Upper lobe of left lung (tissue), 6 donors: Measurements from ENCODE around the gene NACC2. TPM values are rescaled to one million over a fixed set of nuclear protein-coding genes. Genes with fewer than 3 reads are reported as not detected.

Experiments
- ATAC-seq, 2 donors: fragments of 200-7000 bp; cut with Tn5 transposase; one replicate each; pipeline ENCODE4 v1.9.1; 2022; ENCODE audit warnings: mild to moderate bottlenecking in 2 of 2, moderate library complexity in 2 of 2; ENCODE audit not compliant: low FRiP score in 2 of 2
- DNase-seq, 2 donors: peaks; one replicate each; pipeline ENCODE4 v3.0.0-alpha.2; 2019 to 2020
- H3K27ac ChIP-seq, 4 donors: fragments of 200-600 bp; sonication (generic); one replicate each; pipeline ENCODE4 v1.5.1; 2016 to 2019
- H3K27me3 ChIP-seq, 4 donors: fragments of 200-600 bp; sonication (generic); one replicate each; pipeline ENCODE4 v1.5.1; 2017 to 2019
- H3K36me3 ChIP-seq, 4 donors: fragments of 200-600 bp; sonication (generic); one replicate each; pipeline ENCODE4 v1.5.1; 2016 to 2019
- H3K4me1 ChIP-seq, 4 donors: fragments of 200-600 bp; sonication (generic); one replicate each; pipeline ENCODE4 v1.5.1; 2018 to 2019
- H3K4me3 ChIP-seq, 4 donors: fragments of 200-600 bp; sonication (generic); one replicate each; pipeline ENCODE4 v1.5.1; 2017 to 2019; ENCODE audit warnings: mild to moderate bottlenecking in 2 of 4, moderate library complexity in 1 of 4
- H3K9me3 ChIP-seq, 4 donors: fragments of 200-600 bp; sonication (generic); one replicate each; pipeline ENCODE4 v1.5.1; 2018 to 2019
- EP300 ChIP-seq, 4 donors: sonication (generic); formaldehyde crosslinking; IDR thresholded peaks; one replicate each; pipeline ENCODE4 v1.5.1; 2017; ENCODE audit warnings: antibody characterized with exemption in 4 of 4, control low read depth in 2 of 4
- POLR2A ChIP-seq, 4 donors: fragments of 450-650 bp; IDR thresholded peaks; one replicate each; pipeline ENCODE4 v1.5.1; 2016 to 2017; ENCODE audit warnings: antibody characterized with exemption in 4 of 4, mild to moderate bottlenecking in 2 of 4
- POLR2AphosphoS5 ChIP-seq, 2 donors: sonication (generic); formaldehyde crosslinking; IDR thresholded peaks; one replicate each; pipeline ENCODE4 v1.5.1; 2017; ENCODE audit warnings: antibody characterized with exemption in 2 of 2
- WGBS, 2 donors: methylation state at CpG; one replicate each; pipeline ENCODE4 v1.1.5; 2017 to 2018; 5-methylcytosine and 5-hydroxymethylcytosine counted together
- total RNA-seq, 6 donors: library from RNA; depleted of rRNA in 4 of 6; stranded (reverse); fragments of >200 nt in 4 of 6; gene quantifications; one replicate each; pipeline versions ENCODE4 v1.1.0 to v1.2.1, GENCODE V29; 2016 to 2021
- TF ChIP-seq, protein P1 (sequence below), 6 experiments: fragments of 450-650 bp in 4 of 6; fragments of 200-600 bp in 2 of 6; sonication (generic) in 2 of 6; IDR thresholded peaks; one replicate each; pipeline ENCODE4 v1.5.1; 2016 to 2019; ENCODE audit warnings: antibody characterized with exemption in 6 of 6
- donor health status: DM: no; HTN: no; CAD: no; lungs with moderate emphysema.
- donor health status: DM: no; HTN: yes; CAD: no; lungs with severe emphysema.

NACC2 gene
- total RNA-seq, 6 donors from 2014 or later = 16.8 to 38.4 (median 31.3) TPM

DNA sequence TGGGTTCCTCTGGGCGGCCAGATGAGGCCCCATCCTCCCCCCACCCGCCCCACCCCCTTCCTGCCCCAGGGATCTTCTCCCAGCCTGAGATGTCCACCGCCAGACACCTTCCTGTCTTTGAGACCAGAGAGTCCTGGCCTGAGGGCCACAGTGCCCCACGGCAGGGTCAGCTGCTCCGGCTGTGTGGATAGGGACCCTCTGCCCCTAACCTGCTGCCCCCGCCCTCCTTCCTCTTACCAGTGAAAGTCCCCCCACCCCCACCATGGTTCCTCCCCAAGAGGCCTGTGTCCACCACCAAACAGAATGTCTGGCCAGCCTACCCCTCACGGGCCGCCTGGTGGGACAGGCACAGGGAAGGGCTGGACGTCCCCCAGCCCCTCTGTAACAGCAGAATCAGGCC, 90.9 kb downstream of the NACC2 start:
- Histone ChIP-seq H3K27ac (peak overlapping the region; percentile 26 to 74 (median 51)), H3K36me3 (peaks cover 0 to 5% (median 2%) of the 10 kb centered on the region in 4 donors), H3K4me1 (peaks cover 20 to 32% (median 24%) of the 10 kb centered on the region in 4 donors), H3K9me3 (no peaks in the 10 kb centered on the region), H3K4me3 (no peak overlapping the region), H3K27me3 (no peaks in the 10 kb centered on the region)
- DNase-seq = no peak
- WGBS, 2 donors = 71 to 100% methylated on average over 1 to 9 of the region's 9 CpGs
- TF ChIP-seq POLR2AphosphoS5 (IDR thresholded peaks at IDR 0.05) = no peak
- TF ChIP-seq, protein P1, sequence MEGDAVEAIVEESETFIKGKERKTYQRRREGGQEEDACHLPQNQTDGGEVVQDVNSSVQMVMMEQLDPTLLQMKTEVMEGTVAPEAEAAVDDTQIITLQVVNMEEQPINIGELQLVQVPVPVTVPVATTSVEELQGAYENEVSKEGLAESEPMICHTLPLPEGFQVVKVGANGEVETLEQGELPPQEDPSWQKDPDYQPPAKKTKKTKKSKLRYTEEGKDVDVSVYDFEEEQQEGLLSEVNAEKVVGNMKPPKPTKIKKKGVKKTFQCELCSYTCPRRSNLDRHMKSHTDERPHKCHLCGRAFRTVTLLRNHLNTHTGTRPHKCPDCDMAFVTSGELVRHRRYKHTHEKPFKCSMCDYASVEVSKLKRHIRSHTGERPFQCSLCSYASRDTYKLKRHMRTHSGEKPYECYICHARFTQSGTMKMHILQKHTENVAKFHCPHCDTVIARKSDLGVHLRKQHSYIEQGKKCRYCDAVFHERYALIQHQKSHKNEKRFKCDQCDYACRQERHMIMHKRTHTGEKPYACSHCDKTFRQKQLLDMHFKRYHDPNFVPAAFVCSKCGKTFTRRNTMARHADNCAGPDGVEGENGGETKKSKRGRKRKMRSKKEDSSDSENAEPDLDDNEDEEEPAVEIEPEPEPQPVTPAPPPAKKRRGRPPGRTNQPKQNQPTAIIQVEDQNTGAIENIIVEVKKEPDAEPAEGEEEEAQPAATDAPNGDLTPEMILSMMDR (IDR thresholded peaks at IDR 0.05) = no peak
- TF ChIP-seq EP300 (IDR thresholded peaks at IDR 0.05) = no peak
- no peak for TF ChIP-seq POLR2A (IDR thresholded peaks at IDR 0.05)
- ATAC-seq = no peak

DNA sequence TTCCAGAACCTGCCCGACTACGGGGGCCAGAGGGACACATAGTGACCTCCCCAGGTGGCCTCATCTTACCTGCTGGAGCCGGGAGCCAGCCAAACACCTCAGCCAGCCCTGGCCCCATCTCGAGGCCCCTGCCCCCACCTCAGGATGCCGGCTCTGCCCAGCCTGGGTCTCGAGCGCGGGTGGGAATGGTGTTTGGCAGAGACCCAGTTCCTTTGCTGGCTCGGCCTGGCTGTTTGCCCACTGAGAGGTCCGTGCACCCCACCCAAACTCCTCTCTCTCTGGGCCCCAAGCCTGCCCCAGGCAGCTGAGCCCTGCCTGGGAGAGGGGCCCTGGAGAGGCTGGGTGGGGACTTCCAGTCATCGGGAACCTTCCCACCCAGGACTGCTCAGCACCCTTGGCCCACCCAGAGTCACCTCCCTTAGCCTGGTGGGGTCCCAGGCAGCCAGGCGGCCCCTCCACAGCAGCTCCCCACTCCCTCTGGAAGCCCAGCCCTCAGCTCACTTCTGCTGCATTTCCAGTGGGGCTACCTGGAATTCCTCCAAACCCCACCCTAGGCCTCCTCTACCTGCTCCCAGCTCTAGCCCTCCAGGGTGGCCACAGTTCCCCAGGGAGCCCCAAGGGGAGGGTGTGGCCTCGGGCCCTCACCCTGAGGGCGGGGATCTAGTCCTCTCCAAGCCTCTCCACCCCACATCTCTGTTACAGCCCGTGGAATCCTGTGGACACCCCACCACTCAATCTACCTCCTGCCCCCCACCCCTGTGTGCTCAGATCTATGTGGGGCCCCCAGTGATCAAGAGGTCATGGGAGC, 91.5 kb downstream of the NACC2 start:
- Histone ChIP-seq H3K4me1 (peaks cover 14 to 26% (median 23%) of the 10 kb centered on the region in 4 donors), H3K27ac (peak overlapping the region; percentile 26 to 74 (median 51)), H3K9me3 (no peaks in the 10 kb centered on the region), H3K27me3 (no peaks in the 10 kb centered on the region), H3K36me3 (no peaks in the 10 kb centered on the region), H3K4me3 (no peak overlapping the region)
- DNase-seq (peak in 1 of 2 donors; percentile 61), ATAC-seq (no peak)
- no peak for TF ChIP-seq EP300 (IDR thresholded peaks at IDR 0.05)
- 31 to 34% methylated on average over 6 to 14 of the region's 15 CpGs for WGBS, 2 donors

DNA sequence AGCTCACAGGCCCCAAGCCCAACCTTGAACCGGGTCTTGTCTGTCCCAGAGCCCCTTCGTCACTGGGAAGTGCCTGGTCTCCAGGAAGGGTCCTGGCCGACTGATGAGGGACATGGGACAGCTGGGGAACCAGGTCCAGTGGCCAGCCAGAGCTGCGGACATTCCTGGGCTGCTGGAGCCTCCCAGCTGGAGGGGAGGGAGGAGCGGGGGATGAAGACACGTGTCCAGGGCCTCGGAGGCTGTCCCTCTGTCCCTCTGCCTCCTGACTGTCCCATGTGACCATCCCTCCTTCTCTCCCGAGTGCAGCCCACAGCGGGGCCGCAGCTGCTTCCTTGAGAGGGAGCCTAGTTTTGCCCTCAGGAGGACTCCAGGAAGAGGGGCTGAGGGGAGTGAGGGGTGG, 92.2 kb downstream of the NACC2 start:
- TF ChIP-seq POLR2A (IDR thresholded peaks at IDR 0.05) = no peak
- TF ChIP-seq EP300 (IDR thresholded peaks at IDR 0.05) = no peak
- TF ChIP-seq, protein P1 (IDR thresholded peaks at IDR 0.05) = no peak
- no peak for TF ChIP-seq POLR2AphosphoS5 (IDR thresholded peaks at IDR 0.05)
- 40 to 48% methylated on average over 3 to 10 of the region's 10 CpGs for WGBS, 2 donors
- Histone ChIP-seq H3K27ac (peak overlapping the region in 3 of 4 donors; percentile 28 to 74 (median 67)), H3K4me1 (peaks cover 17 to 24% (median 20%) of the 10 kb centered on the region in 4 donors), H3K27me3 (no peaks in the 10 kb centered on the region), H3K9me3 (no peaks in the 10 kb centered on the region), H3K4me3 (no peak overlapping the region), H3K36me3 (no peaks in the 10 kb centered on the region)
- DNase-seq (peak in 1 of 2 donors; percentile 59), ATAC-seq (no peak)

DNA sequence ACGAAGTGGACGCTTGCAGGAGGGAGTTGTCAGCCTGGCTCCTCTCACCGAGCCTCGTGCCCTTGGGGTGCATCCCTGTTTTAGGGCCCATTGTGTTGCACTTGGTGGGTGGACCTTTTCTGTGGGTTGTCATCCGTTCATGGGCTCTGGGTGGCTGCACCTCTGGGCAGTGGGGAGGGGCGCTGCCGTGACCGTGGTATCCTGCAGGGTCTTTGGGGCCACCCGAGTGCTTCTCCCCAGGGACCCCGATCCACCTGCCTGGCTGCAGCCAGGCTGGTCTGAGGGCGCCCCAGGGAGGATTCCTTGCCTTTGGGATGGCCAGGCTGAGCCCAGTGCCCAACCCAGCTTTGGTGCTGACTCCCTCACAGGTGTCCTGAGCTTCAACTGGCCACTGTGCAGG, 92.9 kb downstream of the NACC2 start:
- peak in 1 of 2 donors; percentile 60 for DNase-seq
- Histone ChIP-seq H3K27me3 (no peaks in the 10 kb centered on the region), H3K4me1 (peaks cover 23 to 30% (median 24%) of the 10 kb centered on the region in 4 donors), H3K27ac (peak overlapping the region in 1 of 4 donors; percentile 67), H3K36me3 (no peaks in the 10 kb centered on the region), H3K4me3 (no peak overlapping the region), H3K9me3 (no peaks in the 10 kb centered on the region)
- no peak for ATAC-seq
- TF ChIP-seq EP300 (IDR thresholded peaks at IDR 0.05) = no peak
- TF ChIP-seq, protein P1 (IDR thresholded peaks at IDR 0.05) = no peak
- TF ChIP-seq POLR2AphosphoS5 (IDR thresholded peaks at IDR 0.05) = no peak
- no peak for TF ChIP-seq POLR2A (IDR thresholded peaks at IDR 0.05)
- 90 to 95% methylated on average over 2 to 11 of the region's 11 CpGs for WGBS, 2 donors

DNA sequence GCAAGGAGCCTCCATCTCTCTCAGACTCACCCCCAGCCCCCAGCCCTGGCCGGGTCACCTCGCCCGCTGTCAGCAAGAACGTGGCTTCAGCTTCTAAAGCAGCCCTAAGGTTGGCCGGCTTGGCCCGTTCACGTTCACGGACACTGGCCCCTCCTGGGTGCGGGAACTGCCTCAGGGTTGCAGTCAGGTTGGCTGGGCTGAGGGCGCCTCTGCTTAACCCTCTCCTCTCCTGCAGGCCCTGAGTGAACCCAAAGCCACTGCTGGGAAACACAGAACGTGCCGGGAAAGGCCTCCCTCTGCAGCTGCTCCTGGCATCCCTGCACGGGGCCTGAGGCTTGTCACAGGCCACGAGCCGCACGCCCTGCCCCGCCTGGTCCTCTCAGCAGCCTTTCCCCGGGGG, 93.9 kb downstream of the NACC2 start:
- H3K9me3 ChIP-seq = no peaks in the 10 kb centered on the region
- H3K4me3 ChIP-seq = no peak overlapping the region
- H3K27me3 ChIP-seq = no peaks in the 10 kb centered on the region
- H3K4me1 ChIP-seq = peaks cover 25 to 37% (median 29%) of the 10 kb centered on the region in 4 donors
- ATAC-seq (no peak), DNase-seq (peak in 1 of 2 donors; percentile 75)
- no peaks in the 10 kb centered on the region for H3K36me3 ChIP-seq
- H3K27ac ChIP-seq = no peak overlapping the region
- TF ChIP-seq, protein P1 (IDR thresholded peaks at IDR 0.05) = no peak
- no peak for TF ChIP-seq POLR2AphosphoS5 (IDR thresholded peaks at IDR 0.05)
- no peak for TF ChIP-seq EP300 (IDR thresholded peaks at IDR 0.05)
- no peak for TF ChIP-seq POLR2A (IDR thresholded peaks at IDR 0.05)
- 76 to 87% methylated on average over 8 to 18 of the region's 18 CpGs for WGBS, 2 donors
